Uterus (tissue), 4 donors: ENCODE data around the gene ISCU. TPM values are rescaled to one million over a fixed set of nuclear protein-coding genes. Genes with fewer than 3 reads are reported as not detected.

ENCODE experiments used
- DNase-seq, 2 donors: peaks; one replicate each; pipeline ENCODE4 v3.0.0-alpha.2; 2019 to 2020
- H3K27ac ChIP-seq, 2 donors: fragments of 200-600 bp; sonication (generic); 1 replicate in 1 of 2; 2 replicates in 1 of 2; pipeline ENCODE4 v1.5.1; 2016 to 2018
- H3K27me3 ChIP-seq, 2 donors: fragments of 200-600 bp; sonication (generic); one replicate each; pipeline ENCODE4 v1.5.1; 2018 to 2019; ENCODE audit warnings: control low read depth in 1 of 2
- H3K36me3 ChIP-seq, 2 donors: fragments of 200-600 bp; sonication (generic); one replicate each; pipeline ENCODE4 v1.5.1; 2019; ENCODE audit warnings: control low read depth in 1 of 2
- H3K4me1 ChIP-seq, 2 donors: fragments of 200-600 bp; sonication (generic); one replicate each; pipeline ENCODE4 v1.5.1; 2018 to 2019; ENCODE audit warnings: control low read depth in 1 of 2
- H3K4me3 ChIP-seq, 2 donors: fragments of 200-600 bp; sonication (generic); 1 replicate in 1 of 2; 2 replicates in 1 of 2; pipeline ENCODE4 v1.5.1; 2018 to 2019; ENCODE audit warnings: mild to moderate bottlenecking in 1 of 2
- H3K9me3 ChIP-seq, 2 donors: fragments of 200-600 bp; sonication (generic); one replicate each; pipeline ENCODE4 v1.5.1; 2019; ENCODE audit warnings: control low read depth in 1 of 2
- CTCF ChIP-seq, 4 experiments: fragments of 200-600 bp in 2 of 4; fragments of 450-650 bp in 2 of 4; sonication (generic) in 2 of 4; IDR thresholded peaks; one replicate each; pipeline ENCODE4 v1.5.1; 2016 to 2019; ENCODE audit warnings: antibody characterized with exemption in 4 of 4, mild to moderate bottlenecking in 2 of 4, moderate library complexity in 1 of 4
- POLR2A ChIP-seq, 2 donors: fragments of 450-650 bp; IDR thresholded peaks; one replicate each; pipeline ENCODE4 v1.6.1; 2016; ENCODE audit warnings: antibody characterized with exemption in 2 of 2, mild to moderate bottlenecking in 1 of 2, moderate library complexity in 1 of 2
- intact Hi-C: fragments of 100-400 bp; cut with DNase I; formaldehyde crosslinking; loops from one replicate; pipeline ENCODE4 v1.15.1; 2023; ENCODE audit warnings: low total_unique reads
- total RNA-seq, 4 donors: library from RNA; depleted of rRNA in 3 of 4; stranded (reverse); fragments of >200 nt in 3 of 4; gene quantifications; one replicate each; pipeline versions ENCODE4 v1.1.0 to v1.2.4, GENCODE V29; 2014 to 2023
- donor health status: DM: yes; HTN: yes; CAD: no.

The ISCU gene
- total RNA-seq, 4 donors from 2014 or later = 81.3 to 226 (median 161) TPM

GRCh38 chr12:108516511-108517275 lies 45.7 kb upstream of the ISCU start:
- H3K36me3 ChIP-seq = no peaks in the 10 kb centered on the region
- intact Hi-C loops = no loop called here
- H3K27ac ChIP-seq = no peak overlapping the region
- no peaks in the 10 kb centered on the region for H3K27me3 ChIP-seq
- no peak for TF ChIP-seq POLR2A (IDR thresholded peaks at IDR 0.05)
- TF ChIP-seq CTCF (IDR thresholded peaks at IDR 0.05) = no peak
- no peak for DNase-seq
- peaks cover 0 to 11% of the 10 kb centered on the region in 2 donors for H3K4me1 ChIP-seq
- H3K4me3 ChIP-seq = no peak overlapping the region
- no peaks in the 10 kb centered on the region for H3K9me3 ChIP-seq

DNA sequence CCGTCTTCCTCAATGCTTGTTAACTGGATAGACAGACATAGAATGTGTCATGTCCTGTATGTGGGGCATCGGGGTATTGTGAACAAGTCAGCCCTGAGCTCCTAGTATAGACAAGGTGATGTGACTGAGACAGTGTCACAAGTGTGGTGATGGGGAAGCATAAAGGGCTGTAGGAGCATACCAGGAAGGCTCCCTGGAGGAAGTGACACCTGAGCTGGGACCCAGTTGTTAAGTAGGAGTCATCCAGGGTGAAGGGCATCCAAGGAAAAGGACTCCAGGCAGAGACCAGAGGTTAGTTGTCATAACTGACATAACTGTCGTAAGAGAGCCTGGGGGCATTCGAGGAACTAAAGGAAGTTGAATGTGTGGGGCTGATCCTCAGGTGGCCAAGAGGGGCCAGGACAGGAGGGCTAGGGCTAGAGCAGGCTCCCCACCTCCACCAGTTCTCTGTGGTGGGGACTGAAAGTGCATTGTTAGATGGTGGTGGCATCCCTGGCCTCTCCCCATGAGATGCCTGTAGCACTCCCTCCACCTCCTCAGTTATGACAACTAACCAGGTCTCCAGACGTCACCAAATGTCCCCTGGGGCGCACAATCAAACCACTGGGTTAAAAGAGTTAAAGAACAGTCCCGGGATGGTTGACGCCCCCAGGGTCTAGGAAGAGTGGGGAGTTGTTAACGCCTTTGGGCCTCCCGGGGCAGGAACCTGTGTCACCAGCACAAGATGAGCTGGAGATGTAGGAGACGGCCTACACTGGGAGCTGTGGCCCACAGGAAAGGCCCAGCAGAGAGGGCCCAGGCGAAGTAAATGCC lies 44.9 kb upstream of the ISCU start:
- TF ChIP-seq POLR2A (IDR thresholded peaks at IDR 0.05) (no peak), CTCF (IDR thresholded peaks at IDR 0.05) (no peak)
- DNase-seq = no peak
- Histone ChIP-seq H3K27ac (no peak overlapping the region), H3K27me3 (no peaks in the 10 kb centered on the region), H3K4me1 (peaks cover 0 to 9% of the 10 kb centered on the region in 2 donors), H3K9me3 (no peaks in the 10 kb centered on the region), H3K4me3 (no peak overlapping the region), H3K36me3 (no peaks in the 10 kb centered on the region)
- intact Hi-C loops = no loop called here

DNA sequence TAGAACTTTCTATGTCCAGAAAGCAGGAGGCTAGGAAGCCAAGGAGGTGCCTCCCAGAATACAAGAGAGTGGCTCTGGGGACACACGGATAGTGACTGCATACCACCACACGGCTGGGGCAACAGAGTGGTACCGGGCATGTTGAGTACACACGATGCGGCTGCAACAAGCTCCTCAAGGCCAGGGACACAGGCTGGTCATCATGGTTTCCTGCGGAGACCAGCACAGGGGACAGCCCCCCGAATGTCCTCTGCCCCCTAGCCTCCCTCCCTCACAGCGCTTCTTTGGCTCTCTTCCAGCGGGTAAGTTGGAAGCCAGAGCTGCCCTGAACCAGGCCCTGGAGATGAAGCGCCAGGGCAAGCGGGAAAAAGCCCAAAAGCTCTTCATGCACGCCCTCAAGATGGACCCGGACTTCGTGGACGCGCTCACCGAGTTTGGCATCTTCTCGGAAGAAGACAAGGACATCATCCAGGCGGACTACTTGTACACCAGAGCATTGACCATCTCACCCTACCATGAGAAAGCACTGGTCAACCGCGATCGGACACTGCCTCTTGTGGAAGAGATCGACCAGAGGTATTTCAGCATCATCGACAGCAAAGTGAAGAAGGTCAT lies 44.2 kb upstream of the ISCU start:
- TF ChIP-seq POLR2A (IDR thresholded peaks at IDR 0.05) (no peak), CTCF (IDR thresholded peaks at IDR 0.05) (no peak)
- Histone ChIP-seq H3K27ac (no peak overlapping the region), H3K27me3 (no peaks in the 10 kb centered on the region), H3K4me1 (peaks cover 0 to 9% of the 10 kb centered on the region in 2 donors), H3K36me3 (no peaks in the 10 kb centered on the region), H3K4me3 (no peak overlapping the region), H3K9me3 (no peaks in the 10 kb centered on the region)
- DNase-seq = no peak
- intact Hi-C loops = no loop called here

GRCh38 chr12:108518716-108519496 lies 43.5 kb upstream of the ISCU start:
- TF ChIP-seq POLR2A (IDR thresholded peaks at IDR 0.05) = no peak
- Histone ChIP-seq H3K36me3 (no peaks in the 10 kb centered on the region), H3K4me3 (no peak overlapping the region), H3K27me3 (no peaks in the 10 kb centered on the region), H3K4me1 (peaks cover 0 to 9% of the 10 kb centered on the region in 2 donors), H3K27ac (no peak overlapping the region), H3K9me3 (no peaks in the 10 kb centered on the region)
- intact Hi-C loops = no loop called here
- DNase-seq = no peak

- intact Hi-C loops = no loop called here
- TF ChIP-seq POLR2A (IDR thresholded peaks at IDR 0.05) (no peak), CTCF (IDR thresholded peaks at IDR 0.05) (no peak)
Observed at GRCh38 chr12:108519558-108519957, 42.8 kb upstream of the ISCU start.

More at GRCh38 chr12:108519558-108519957, 42.8 kb upstream of the ISCU start:
- DNase-seq = no peak
- Histone ChIP-seq H3K36me3 (no peaks in the 10 kb centered on the region), H3K27me3 (no peaks in the 10 kb centered on the region), H3K4me1 (peaks cover 0 to 9% of the 10 kb centered on the region in 2 donors), H3K27ac (no peak overlapping the region), H3K9me3 (no peaks in the 10 kb centered on the region), H3K4me3 (no peak overlapping the region)
